NCI-H2171 treated with DMSO at 0.1 percent for 48 hours (cell line): ENCODE results near the gene IL17D.
A peak's percentile ranks its signal among the peaks of the same experiment; 100 is the strongest.
"Not testable (repeated sequence)": the region's sequence is repeated elsewhere in the genome, so short reads cannot be mapped to it uniquely, and the experiment has no call there.

ENCODE experiments used
- DNase-seq: peaks from one replicate; lab custom pipeline; 2025; lab: John Stamatoyannopoulos, UW

The IL17D gene

DNA sequence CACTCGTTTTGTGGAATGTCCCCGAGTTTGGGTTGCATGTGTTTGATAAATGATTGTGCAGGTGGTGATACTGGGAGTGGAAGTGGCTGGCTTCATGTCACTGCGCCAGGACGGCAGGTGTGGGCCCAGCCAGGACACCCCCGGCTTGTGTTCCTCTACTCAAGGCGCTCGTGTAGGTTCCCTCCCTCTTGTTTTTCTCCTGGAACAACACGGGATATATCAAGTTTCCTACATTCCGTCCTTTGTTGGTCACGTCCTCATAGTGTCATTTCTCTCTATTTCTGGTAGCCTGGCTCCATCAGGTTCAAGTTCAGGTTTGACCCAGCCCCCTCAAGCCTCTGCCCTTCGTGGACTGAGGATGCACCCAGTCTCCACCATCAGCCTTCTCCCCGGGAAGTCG is 16.3 kb downstream of the IL17D start:
- DNase-seq: no peak

DNA sequence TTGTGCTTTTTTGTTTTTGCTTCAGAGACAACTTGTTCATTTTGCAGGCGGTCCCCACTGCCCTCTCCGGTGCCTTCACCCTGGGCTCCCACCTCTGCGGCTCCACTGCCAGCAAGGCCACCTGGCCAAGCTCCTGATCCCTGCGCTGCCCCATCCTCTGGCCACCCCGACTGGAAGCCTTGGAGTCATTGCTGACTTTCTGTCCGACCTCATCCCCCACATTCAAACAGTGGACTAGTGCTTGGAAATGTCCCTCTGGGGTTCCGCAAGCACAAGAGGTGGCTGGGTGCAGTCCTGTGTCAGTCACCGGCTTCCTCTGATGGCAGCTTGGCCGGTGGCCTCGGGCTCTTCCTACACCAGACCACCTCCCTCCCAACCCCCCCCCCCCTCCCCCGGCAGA is 17.0 kb downstream of the IL17D start:
- DNase-seq: no peak

- no peak for DNase-seq
Measured at GRCh38 chr13:20721058-20721453, 17.6 kb downstream of the IL17D start.

DNA sequence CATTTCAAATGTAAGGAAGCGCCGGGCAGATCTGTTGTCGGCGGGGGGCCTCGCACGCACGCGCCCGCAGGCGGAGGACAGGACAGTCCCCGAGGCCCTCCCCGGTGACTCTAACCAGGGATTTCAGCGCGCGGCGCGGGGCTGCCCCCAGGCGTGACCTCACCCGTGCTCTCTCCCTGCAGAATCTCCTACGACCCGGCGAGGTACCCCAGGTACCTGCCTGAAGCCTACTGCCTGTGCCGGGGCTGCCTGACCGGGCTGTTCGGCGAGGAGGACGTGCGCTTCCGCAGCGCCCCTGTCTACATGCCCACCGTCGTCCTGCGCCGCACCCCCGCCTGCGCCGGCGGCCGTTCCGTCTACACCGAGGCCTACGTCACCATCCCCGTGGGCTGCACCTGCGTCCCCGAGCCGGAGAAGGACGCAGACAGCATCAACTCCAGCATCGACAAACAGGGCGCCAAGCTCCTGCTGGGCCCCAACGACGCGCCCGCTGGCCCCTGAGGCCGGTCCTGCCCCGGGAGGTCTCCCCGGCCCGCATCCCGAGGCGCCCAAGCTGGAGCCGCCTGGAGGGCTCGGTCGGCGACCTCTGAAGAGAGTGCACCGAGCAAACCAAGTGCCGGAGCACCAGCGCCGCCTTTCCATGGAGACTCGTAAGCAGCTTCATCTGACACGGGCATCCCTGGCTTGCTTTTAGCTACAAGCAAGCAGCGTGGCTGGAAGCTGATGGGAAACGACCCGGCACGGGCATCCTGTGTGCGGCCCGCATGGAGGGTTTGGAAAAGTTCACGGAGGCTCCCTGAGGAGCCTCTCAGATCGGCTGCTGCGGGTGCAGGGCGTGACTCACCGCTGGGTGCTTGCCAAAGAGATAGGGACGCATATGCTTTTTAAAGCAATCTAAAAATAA is 18.2 kb downstream of the IL17D start:
- DNase-seq: peak; percentile 37

- DNase-seq: no peak
Measured at GRCh38 chr13:20727856-20728255, 24.4 kb downstream of the IL17D start.

GRCh38 chr13:20728579-20729311 is 25.2 kb downstream of the IL17D start:
- no peak for DNase-seq

DNA sequence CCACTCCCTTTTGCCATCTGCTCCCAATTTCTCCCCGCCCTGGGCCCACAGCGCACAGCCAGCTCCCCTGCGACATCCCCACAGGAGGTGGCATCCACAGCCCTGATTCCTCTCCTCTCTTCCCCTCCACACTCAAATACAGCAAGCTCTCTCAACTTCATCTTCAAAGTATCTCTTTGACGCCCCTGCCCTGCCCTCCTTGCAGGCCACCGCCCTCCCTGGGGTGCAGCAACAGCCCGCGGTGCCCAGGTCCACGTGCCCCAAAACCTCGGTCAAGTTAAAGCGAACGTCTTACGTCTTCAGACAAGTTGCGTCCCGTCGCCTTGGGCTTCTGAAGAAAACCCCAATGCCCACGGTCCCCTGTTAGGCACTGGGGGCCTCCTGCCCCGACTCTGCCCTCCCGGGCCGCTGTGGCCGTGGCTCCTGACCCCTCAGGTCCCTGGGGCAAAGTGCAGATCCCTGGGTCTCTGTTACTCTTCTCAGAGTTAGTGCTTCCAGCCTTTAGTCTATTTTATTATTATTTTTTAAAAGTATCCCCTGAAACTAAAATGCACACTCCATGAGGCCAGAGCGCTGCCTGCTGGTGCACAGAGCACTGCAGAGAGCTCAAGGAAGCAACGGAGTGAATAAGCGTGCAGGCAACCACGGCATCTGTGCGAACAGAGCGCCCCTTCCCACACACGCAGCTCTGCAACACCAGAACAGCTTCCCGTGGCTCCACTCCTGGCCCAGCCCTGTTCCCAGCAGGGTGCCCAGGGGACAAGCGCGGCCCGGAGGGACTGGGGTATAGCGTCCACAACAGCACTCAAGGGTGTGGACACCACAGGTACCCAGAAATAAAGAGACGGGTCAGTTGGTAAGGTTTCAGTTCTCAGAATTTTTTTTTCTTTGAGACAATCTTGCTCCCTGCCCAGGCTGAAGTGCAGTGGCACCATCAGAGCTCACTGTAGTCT is 26.4 kb downstream of the IL17D start:
- peak; percentile 49 for DNase-seq

DNA sequence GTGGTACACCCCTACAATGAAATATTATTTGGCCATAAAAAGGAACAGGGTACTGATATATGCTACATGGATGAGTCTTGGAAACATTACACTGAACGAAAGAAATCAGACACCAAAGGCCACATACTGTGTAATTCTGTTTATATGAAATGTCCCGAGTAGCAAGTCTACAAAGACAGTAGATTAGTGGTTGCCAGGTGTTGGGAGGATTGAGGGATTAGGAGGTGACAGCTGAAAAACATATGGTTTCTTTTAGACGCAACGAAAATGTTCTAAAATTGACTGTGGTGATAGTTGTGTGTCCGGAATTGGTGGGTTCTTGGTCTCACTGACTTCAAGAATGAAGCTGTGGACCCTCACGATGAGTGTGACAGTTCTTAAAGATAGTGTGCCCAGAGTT is 35.1 kb downstream of the IL17D start:
- no peak for DNase-seq

- no peak for DNase-seq
Measured at GRCh38 chr13:20740021-20740420, 36.5 kb downstream of the IL17D start.

GRCh38 chr13:20743830-20744404 is 40.4 kb downstream of the IL17D start:
- not testable (repeated sequence) for DNase-seq

GRCh38 chr13:20749377-20749776 is 45.9 kb downstream of the IL17D start:
- DNase-seq: no peak

DNA sequence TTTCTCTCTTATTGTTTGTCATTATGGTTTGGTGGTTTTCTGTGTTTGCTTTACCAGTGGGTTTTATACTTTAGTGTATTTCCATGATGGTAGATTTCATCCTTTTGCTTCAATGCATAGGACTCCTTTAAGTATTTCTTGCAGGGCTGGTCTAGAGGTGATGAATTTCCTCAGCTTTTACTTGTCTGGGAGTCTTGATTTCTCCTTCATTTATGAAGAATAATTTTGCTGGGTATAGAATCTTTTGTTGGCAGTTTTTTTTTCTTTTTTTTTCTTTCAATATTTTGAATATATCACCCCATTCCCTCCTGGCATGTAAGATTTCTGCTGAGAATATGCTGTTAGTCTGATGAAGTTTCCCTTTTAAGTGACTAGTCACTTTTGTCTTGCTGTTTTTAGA is 50.5 kb downstream of the IL17D start:
- DNase-seq: no peak

- no peak for DNase-seq
Measured at GRCh38 chr13:20760872-20761271, 57.4 kb downstream of the IL17D start.

DNA sequence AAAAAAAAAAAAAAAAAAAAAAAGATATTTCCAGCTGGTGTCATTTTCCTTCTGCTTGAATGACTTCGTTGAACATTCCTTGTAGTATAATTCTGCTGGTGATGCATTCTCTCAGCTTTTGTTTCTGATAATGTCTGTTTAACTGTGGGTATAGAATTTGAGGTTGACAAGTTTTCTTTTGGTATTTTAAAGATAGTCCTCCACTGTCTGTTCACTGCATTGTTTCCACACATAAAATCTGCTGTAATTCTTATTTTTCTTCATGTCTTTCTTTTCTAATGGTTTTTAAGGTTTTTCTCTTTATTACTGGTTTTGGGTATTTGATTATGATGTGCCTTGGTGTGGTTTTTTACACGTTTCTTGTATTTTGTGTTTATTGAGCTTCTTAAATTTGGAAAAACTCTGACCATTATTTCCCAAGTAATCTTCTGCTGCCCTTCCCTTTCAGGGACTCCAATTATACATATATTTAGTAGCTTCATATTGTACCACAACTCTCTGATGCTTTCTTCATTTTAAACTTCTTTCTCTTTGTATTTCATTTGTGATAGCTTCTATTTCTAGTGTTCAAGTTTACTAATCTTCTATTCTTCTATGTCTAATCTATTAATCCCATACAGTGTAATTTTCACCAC is 63.9 kb downstream of the IL17D start:
- DNase-seq: peak; percentile 10

- DNase-seq: no peak
Measured at GRCh38 chr13:20769091-20769490, 65.6 kb downstream of the IL17D start.

GRCh38 chr13:20769834-20770233 is 66.3 kb downstream of the IL17D start:
- no peak for DNase-seq
